ENCODE results near the gene SOBP. TPM values are rescaled to one million over a fixed set of nuclear protein-coding genes. Genes with fewer than 3 reads are reported as not detected.

SOBP gene
- total RNA-seq, 6 donors from 2014 or later = 4.4 to 25.1 (median 12.4) TPM

- no peaks in the 10 kb centered on the region for H3K36me3 ChIP-seq
- no peak for TF ChIP-seq EP300 (IDR thresholded peaks at IDR 0.05)
- no peak for TF ChIP-seq POLR2AphosphoS5 (IDR thresholded peaks at IDR 0.05)
- TF ChIP-seq CTCF (IDR thresholded peaks at IDR 0.05) = no peak
- no peak for TF ChIP-seq POLR2A (IDR thresholded peaks at IDR 0.05)
- 41 to 59% methylated on average over 11 to 14 of the region's 14 CpGs for WGBS, 2 donors
- H3K4me3 ChIP-seq = peak overlapping the region in 1 of 4 donors; percentile 20
- H3K4me1 ChIP-seq = peaks cover 13 to 29% (median 19%) of the 10 kb centered on the region in 4 donors
- DNase-seq (peak in 1 of 2 donors; percentile 86), ATAC-seq (ENCODE audit: low FRiP score in 2 of 2) (peak; percentile 3 to 70)
- H3K27me3 ChIP-seq = no peaks in the 10 kb centered on the region
- H3K9me3 ChIP-seq = no peaks in the 10 kb centered on the region
- peak overlapping the region in 1 of 4 donors; percentile 45 for H3K27ac ChIP-seq
Observed at GRCh38 chr6:107641500-107641941, 151.6 kb downstream of the SOBP start.

- no peaks in the 10 kb centered on the region for H3K27me3 ChIP-seq
- 43 to 57% methylated on average over 3 of the region's 3 CpGs for WGBS, 2 donors
- no peak overlapping the region for H3K4me3 ChIP-seq
- peaks cover 13 to 29% (median 22%) of the 10 kb centered on the region in 4 donors for H3K4me1 ChIP-seq
- H3K27ac ChIP-seq = peak overlapping the region in 1 of 4 donors; percentile 45
- peak in 1 of 2 donors; percentile 38 for ATAC-seq (ENCODE audit: low FRiP score in 2 of 2)
- TF ChIP-seq EP300 (IDR thresholded peaks at IDR 0.05) = no peak
- no peak for TF ChIP-seq CTCF (IDR thresholded peaks at IDR 0.05)
- TF ChIP-seq POLR2AphosphoS5 (IDR thresholded peaks at IDR 0.05) = no peak
- no peak for TF ChIP-seq POLR2A (IDR thresholded peaks at IDR 0.05)
- no peaks in the 10 kb centered on the region for H3K36me3 ChIP-seq
- H3K9me3 ChIP-seq = no peaks in the 10 kb centered on the region
- DNase-seq = no peak
Observed at GRCh38 chr6:107642095-107642860, 152.4 kb downstream of the SOBP start.

GRCh38 chr6:107642861-107643328 is 153.0 kb downstream of the SOBP start:
- Histone ChIP-seq H3K9me3 (no peaks in the 10 kb centered on the region), H3K4me1 (peaks cover 13 to 29% (median 22%) of the 10 kb centered on the region in 4 donors), H3K36me3 (no peaks in the 10 kb centered on the region), H3K4me3 (no peak overlapping the region), H3K27me3 (no peaks in the 10 kb centered on the region), H3K27ac (no peak overlapping the region)
- DNase-seq (no peak), ATAC-seq (ENCODE audit: low FRiP score in 2 of 2) (no peak)
- TF ChIP-seq EP300 (IDR thresholded peaks at IDR 0.05) = no peak
- no peak for TF ChIP-seq POLR2A (IDR thresholded peaks at IDR 0.05)
- no peak for TF ChIP-seq POLR2AphosphoS5 (IDR thresholded peaks at IDR 0.05)
- 79 to 81% methylated on average over 3 of the region's 3 CpGs for WGBS, 2 donors

- H3K27ac ChIP-seq = no peak overlapping the region
- ATAC-seq (ENCODE audit: low FRiP score in 2 of 2) = no peak
- 74 to 95% methylated on average over 1 of the region's 1 CpG for WGBS, 2 donors
Observed at GRCh38 chr6:107644513-107644912, 154.6 kb downstream of the SOBP start.

More at GRCh38 chr6:107644513-107644912, 154.6 kb downstream of the SOBP start:
- Histone ChIP-seq H3K4me1 (peaks cover 13 to 29% (median 22%) of the 10 kb centered on the region in 4 donors), H3K9me3 (no peaks in the 10 kb centered on the region), H3K36me3 (no peaks in the 10 kb centered on the region), H3K4me3 (no peak overlapping the region), H3K27me3 (no peaks in the 10 kb centered on the region)
- DNase-seq = no peak
- TF ChIP-seq CTCF (IDR thresholded peaks at IDR 0.05) = no peak
- TF ChIP-seq POLR2AphosphoS5 (IDR thresholded peaks at IDR 0.05) = no peak
- no peak for TF ChIP-seq POLR2A (IDR thresholded peaks at IDR 0.05)
- TF ChIP-seq EP300 (IDR thresholded peaks at IDR 0.05) = no peak

Data from upper lobe of left lung (tissue), 6 donors.